Measurements from ENCODE around the gene TBRG4. TPM values are rescaled to one million over a fixed set of nuclear protein-coding genes. Genes with fewer than 3 reads are reported as not detected.

TBRG4 gene
- total RNA-seq, 4 donors from 2014 or later = 44.4 to 70.7 (median 49.8) TPM

DNA sequence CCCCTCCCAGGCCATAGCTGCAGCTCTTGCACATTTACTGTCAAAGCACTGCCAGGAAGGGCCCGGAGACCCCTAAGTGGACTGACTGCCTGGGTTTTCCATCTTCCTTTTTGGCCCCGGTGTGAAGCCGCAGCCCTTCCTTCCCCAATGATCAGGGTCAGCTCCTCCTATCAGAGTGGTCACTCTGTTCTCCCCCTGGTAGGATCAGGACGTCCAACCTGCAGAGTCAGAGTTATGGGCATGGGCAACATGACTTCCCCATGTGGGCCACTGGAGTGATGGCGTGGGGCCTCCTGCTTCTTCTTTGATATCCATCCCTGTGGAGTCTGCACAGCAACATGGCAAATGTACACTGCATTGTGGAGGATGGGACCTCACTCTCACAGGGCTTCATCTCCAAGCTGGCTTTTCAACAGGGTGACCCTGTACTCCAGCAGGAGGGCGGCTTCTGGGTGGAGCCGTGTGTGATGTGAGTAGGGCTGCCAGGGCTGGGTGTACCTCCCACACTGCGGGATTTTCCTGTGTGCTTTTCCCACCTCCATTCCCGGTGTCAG lies 39.7 kb upstream of the TBRG4 start:
- DNase-seq (ENCODE audit: low spot score) (no peak), ATAC-seq (ENCODE audit: low FRiP score) (no peak)
- TF ChIP-seq, protein P1, sequence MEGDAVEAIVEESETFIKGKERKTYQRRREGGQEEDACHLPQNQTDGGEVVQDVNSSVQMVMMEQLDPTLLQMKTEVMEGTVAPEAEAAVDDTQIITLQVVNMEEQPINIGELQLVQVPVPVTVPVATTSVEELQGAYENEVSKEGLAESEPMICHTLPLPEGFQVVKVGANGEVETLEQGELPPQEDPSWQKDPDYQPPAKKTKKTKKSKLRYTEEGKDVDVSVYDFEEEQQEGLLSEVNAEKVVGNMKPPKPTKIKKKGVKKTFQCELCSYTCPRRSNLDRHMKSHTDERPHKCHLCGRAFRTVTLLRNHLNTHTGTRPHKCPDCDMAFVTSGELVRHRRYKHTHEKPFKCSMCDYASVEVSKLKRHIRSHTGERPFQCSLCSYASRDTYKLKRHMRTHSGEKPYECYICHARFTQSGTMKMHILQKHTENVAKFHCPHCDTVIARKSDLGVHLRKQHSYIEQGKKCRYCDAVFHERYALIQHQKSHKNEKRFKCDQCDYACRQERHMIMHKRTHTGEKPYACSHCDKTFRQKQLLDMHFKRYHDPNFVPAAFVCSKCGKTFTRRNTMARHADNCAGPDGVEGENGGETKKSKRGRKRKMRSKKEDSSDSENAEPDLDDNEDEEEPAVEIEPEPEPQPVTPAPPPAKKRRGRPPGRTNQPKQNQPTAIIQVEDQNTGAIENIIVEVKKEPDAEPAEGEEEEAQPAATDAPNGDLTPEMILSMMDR (IDR thresholded peaks at IDR 0.05) = no peak

DNA sequence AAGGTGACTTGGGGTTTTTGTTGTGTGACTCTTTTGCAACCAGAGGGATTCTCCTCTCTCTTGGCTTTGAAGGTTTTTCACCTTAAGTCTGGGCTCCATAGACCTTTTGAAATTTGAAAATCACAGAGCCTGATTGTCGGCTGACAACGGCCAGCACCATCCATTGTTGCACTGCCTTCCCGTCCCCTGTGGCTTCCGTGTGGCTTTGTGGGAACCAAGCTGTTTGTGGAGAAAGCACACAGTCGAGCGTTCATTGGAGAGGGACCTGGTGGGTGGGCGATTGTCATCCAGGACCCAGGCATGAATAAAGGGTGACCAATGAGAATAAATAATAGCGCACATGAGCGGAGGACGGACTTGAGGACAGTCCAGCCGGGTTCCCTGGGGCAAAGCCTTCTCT lies 38.7 kb upstream of the TBRG4 start:
- TF ChIP-seq, protein P1 (IDR thresholded peaks at IDR 0.05) = no peak
- no peak for DNase-seq (ENCODE audit: low spot score)
- ATAC-seq (ENCODE audit: low FRiP score) = no peak

GRCh38 chr7:45149606-45150005 lies 38.1 kb upstream of the TBRG4 start:
- DNase-seq (ENCODE audit: low spot score) (no peak), ATAC-seq (ENCODE audit: low FRiP score) (no peak)
- TF ChIP-seq, protein P1 (IDR thresholded peaks at IDR 0.05) = no peak

GRCh38 chr7:45148653-45148973 lies 37.1 kb upstream of the TBRG4 start:
- no peak for DNase-seq (ENCODE audit: low spot score)
- TF ChIP-seq, protein P1 (IDR thresholded peaks at IDR 0.05) = no peak

DNA sequence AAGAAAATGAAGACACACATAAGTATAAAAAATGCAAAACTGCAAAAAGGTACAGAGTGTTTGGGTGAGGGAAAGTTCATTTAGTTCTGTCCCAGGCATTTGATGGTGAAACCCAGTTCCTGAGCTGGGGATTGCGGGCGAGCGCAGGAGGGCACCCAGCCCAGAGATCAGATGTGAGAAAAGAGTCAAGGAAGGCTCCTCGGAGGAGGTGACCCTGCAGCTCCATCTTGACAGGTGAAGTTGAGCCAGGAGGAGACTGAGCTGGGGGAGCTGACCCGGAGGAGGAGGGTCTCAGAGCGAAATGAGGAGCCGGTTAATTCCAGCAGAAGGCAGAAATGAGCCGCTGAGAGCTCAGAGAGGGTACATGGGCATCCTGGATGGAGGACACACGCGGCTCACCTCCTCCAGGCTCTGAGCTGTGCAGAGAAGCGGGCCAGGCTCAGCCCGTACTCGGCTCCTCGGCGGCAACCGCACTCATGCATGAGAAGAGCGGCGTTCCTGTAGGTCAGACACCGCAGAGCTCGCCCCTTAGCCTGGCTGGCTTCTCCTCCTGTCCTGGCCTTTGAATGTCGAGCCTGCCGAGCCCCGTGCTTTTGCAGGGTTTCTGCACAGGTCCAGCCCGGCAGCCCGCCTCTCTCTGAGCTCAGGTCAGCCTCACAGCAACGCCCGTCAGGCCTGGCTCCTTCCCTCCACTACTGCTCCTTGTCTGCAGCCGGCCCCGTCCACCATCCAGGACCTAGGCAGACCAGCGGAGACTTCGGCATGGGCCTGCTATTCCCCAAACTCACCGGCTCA lies 36.6 kb upstream of the TBRG4 start:
- TF ChIP-seq, protein P1 (IDR thresholded peaks at IDR 0.05) = no peak
- ATAC-seq (ENCODE audit: low FRiP score) = no peak
- DNase-seq (ENCODE audit: low spot score) = no peak

More at GRCh38 chr7:45148653-45148973, 37.1 kb upstream of the TBRG4 start:
- ATAC-seq (ENCODE audit: low FRiP score) = no peak

GRCh38 chr7:45146531-45147379 lies 35.3 kb upstream of the TBRG4 start:
- no peak for DNase-seq (ENCODE audit: low spot score)
- ATAC-seq (ENCODE audit: low FRiP score) = no peak
- TF ChIP-seq, protein P1 (IDR thresholded peaks at IDR 0.05) = no peak
